Left lung (tissue), 14 donors: ENCODE measurements around the gene ABCB7. TPM values are rescaled to one million over a fixed set of nuclear protein-coding genes. Genes with fewer than 3 reads are reported as not detected.
"Not testable (repeated sequence)": the region's sequence is repeated elsewhere in the genome, so short reads cannot be mapped to it uniquely, and the experiment has no call there.

Source experiments
- ATAC-seq: fragments of 200-7000 bp; cut with Tn5 transposase; one replicate; pipeline ENCODE4 v1.9.1; 2020; ENCODE audit warnings: moderate library complexity
- DNase-seq, 4 donors: peaks; one replicate each; pipeline ENCODE4 v3.0.0-alpha.2; 2013 to 2020
- H3K27ac ChIP-seq, 2 donors: fragments of 200-600 bp; sonication (generic) in 1 of 2; one replicate each; pipeline versions ENCODE4 v1.5.0 to v1.8.0; 2020 to 2021
- H3K27me3 ChIP-seq, 2 donors: fragments of 200-600 bp; sonication (generic) in 1 of 2; one replicate each; pipeline versions ENCODE4 v1.5.0 to v1.8.0; 2020 to 2021
- H3K36me3 ChIP-seq, 2 donors: fragments of 200-600 bp; sonication (generic) in 1 of 2; one replicate each; pipeline versions ENCODE4 v1.5.0 to v1.8.0; 2020 to 2021
- H3K4me1 ChIP-seq, 2 donors: fragments of 200-600 bp; one replicate each; pipeline ENCODE4 v1.8.0; 2021
- H3K4me3 ChIP-seq, 2 donors: fragments of 200-600 bp; sonication (generic) in 1 of 2; one replicate each; pipeline versions ENCODE4 v1.5.0 to v1.8.0; 2020 to 2021; ENCODE audit warnings: mild to moderate bottlenecking in 1 of 2
- H3K9me3 ChIP-seq, 2 donors: fragments of 200-600 bp; sonication (generic) in 1 of 2; one replicate each; pipeline versions ENCODE4 v1.5.0 to v1.8.0; 2020 to 2021
- intact Hi-C, 2 donors: fragments of 100-400 bp; cut with DNase I; formaldehyde crosslinking; loops; one replicate each; pipeline versions ENCODE4 v1.11.2 to v1.14.2; 2022
- long read RNA-seq, 12 donors: library from polyadenylated mRNA in 2 of 12; unstranded in 2 of 12; transcript quantifications; one replicate each; pipeline ENCODE4 v2.0.0 and lab custom pipeline, GENCODE V29; 2019 to 2026
- polyA plus RNA-seq, 6 donors: library from polyadenylated mRNA; unstranded; fragments of 120-200 nt; gene quantifications; one replicate each; pipeline ENCODE4 v1.2.1, GENCODE V29; 2013; ENCODE audit not compliant: insufficient read length in 6 of 6
- total RNA-seq, 2 donors: library from RNA; stranded (reverse); fragmentation: NEBNext Ultra II Directional; extraction: Animal tissue kit (Norgen Biotek cat#: 25700); gene quantifications; one replicate each; pipeline ENCODE4 v1.2.1, GENCODE V29; 2021
- TF ChIP-seq, protein P1 (sequence below), 2 donors: fragments of 200-600 bp; sonication (generic) in 1 of 2; IDR thresholded peaks; one replicate each; pipeline versions ENCODE4 v1.5.0 to v1.8.0; 2021; ENCODE audit warnings: antibody characterized with exemption in 2 of 2
- donor health status: DM: no; HTN: yes; CAD: no.
- donor health status: DM: no; HTN: no; CAD: no.

Gene ABCB7
- total RNA-seq = 10 to 100 TPM; 22.5 to 23.4 TPM
- 10 to 100 TPM; 29.7 to 38.2 (median 35.0) TPM for polyA plus RNA-seq
- long read RNA-seq, donor 1, full-length matches to known transcripts = 4 of 28 reads
- long read RNA-seq, donor 1, partial matches to known transcripts = 19 of 28 reads
- long read RNA-seq, donor 1, other reads (novel, unspliced or antisense) = 5 of 28 reads
- long read RNA-seq, donor 2, partial matches to known transcripts = 0 of 3 reads
- long read RNA-seq, donor 2, other reads (novel, unspliced or antisense) = 0 of 3 reads
- long read RNA-seq, donor 3, full-length matches to known transcripts = 4 of 4 reads
- long read RNA-seq, donor 3, partial matches to known transcripts = 0 of 4 reads
- long read RNA-seq, donor 3, other reads (novel, unspliced or antisense) = 0 of 4 reads
- long read RNA-seq, donor 4, full-length matches to known transcripts = 5 of 5 reads
- long read RNA-seq, donor 4, partial matches to known transcripts = 0 of 5 reads
- long read RNA-seq, donor 4, other reads (novel, unspliced or antisense) = 0 of 5 reads
- long read RNA-seq, donor 5, full-length matches to known transcripts = 5 of 5 reads
- long read RNA-seq, donor 5, partial matches to known transcripts = 0 of 5 reads
- long read RNA-seq, donor 5, other reads (novel, unspliced or antisense) = 0 of 5 reads
- long read RNA-seq, donor 6, full-length matches to known transcripts = 8 of 8 reads
- long read RNA-seq, donor 6, partial matches to known transcripts = 0 of 8 reads
- long read RNA-seq, donor 6, other reads (novel, unspliced or antisense) = 0 of 8 reads
- long read RNA-seq, donor 7, full-length matches to known transcripts = 2 of 2 reads
- long read RNA-seq, donor 7, partial matches to known transcripts = 0 of 2 reads
- long read RNA-seq, donor 7, other reads (novel, unspliced or antisense) = 0 of 2 reads
- long read RNA-seq, donor 8 = 0 reads
- long read RNA-seq, donor 9 = 0 reads
- long read RNA-seq, donor 10, partial matches to known transcripts = 1 of 2 reads
- long read RNA-seq, donor 10, other reads (novel, unspliced or antisense) = 0 of 2 reads
- long read RNA-seq, donor 11, full-length matches to known transcripts = 7 of 7 reads
- long read RNA-seq, donor 11, partial matches to known transcripts = 0 of 7 reads
- long read RNA-seq, donor 11, other reads (novel, unspliced or antisense) = 0 of 7 reads
- long read RNA-seq, donor 12, full-length matches to known transcripts = 5 of 5 reads
- long read RNA-seq, donor 12, partial matches to known transcripts = 0 of 5 reads
- long read RNA-seq, donor 12, other reads (novel, unspliced or antisense) = 0 of 5 reads

DNA sequence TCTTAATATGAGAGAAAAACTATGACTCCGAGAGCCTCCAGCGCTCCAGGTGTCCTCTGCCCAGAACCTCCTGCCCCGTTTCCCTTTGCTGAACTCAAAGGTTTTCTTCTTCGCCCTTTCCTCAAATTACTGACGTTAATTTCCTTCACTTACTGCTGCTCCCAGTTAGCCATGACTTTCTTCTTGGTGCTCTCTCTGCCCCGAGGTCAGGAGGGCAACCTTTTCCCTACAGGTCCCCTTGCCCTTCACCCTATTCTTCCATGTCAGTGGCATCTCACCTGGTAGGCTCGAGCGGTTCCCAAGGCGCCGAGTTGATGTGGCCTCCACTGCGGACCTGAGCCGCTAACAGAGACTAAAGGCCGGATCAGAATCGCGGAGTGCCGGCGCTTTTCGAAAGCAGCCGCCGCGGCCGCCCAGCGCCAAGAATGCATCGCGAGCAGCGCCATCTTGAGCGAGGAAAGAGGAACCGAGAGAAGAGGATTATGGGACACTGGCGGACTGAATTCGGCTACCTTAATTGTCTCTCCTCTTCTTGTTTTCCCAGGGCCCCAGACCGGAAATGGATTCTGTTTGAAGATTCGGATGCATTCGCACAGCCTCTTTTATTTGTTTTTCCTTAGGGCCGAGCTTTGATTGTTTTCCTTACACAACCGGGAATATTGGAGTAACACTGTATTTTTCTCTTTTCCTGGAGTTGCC lies at the start of gene ABCB7:
ABCB7 (minus strand) TSS at position 457 of the 699 bp plus-strand sequence; CDS start at position 446, 11 bp downstream.
- Histone ChIP-seq H3K27me3 (no peaks in the 10 kb centered on the region), H3K4me3 (peak within 1 kb of the TSS; percentile 38 to 58), H3K36me3 (no peaks in the 10 kb centered on the region), H3K9me3 (no peaks in the 10 kb centered on the region), H3K27ac (peak within 1 kb of the TSS; percentile 67 to 75), H3K4me1 (no peaks in the 10 kb centered on the region)
- TF ChIP-seq, protein P1, sequence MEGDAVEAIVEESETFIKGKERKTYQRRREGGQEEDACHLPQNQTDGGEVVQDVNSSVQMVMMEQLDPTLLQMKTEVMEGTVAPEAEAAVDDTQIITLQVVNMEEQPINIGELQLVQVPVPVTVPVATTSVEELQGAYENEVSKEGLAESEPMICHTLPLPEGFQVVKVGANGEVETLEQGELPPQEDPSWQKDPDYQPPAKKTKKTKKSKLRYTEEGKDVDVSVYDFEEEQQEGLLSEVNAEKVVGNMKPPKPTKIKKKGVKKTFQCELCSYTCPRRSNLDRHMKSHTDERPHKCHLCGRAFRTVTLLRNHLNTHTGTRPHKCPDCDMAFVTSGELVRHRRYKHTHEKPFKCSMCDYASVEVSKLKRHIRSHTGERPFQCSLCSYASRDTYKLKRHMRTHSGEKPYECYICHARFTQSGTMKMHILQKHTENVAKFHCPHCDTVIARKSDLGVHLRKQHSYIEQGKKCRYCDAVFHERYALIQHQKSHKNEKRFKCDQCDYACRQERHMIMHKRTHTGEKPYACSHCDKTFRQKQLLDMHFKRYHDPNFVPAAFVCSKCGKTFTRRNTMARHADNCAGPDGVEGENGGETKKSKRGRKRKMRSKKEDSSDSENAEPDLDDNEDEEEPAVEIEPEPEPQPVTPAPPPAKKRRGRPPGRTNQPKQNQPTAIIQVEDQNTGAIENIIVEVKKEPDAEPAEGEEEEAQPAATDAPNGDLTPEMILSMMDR (IDR thresholded peaks at IDR 0.05) = no peak
- DNase-seq = peak; percentile 55 to 83 (median 68)
- intact Hi-C loops = no loop called here
- peak; percentile 97 for ATAC-seq

DNA sequence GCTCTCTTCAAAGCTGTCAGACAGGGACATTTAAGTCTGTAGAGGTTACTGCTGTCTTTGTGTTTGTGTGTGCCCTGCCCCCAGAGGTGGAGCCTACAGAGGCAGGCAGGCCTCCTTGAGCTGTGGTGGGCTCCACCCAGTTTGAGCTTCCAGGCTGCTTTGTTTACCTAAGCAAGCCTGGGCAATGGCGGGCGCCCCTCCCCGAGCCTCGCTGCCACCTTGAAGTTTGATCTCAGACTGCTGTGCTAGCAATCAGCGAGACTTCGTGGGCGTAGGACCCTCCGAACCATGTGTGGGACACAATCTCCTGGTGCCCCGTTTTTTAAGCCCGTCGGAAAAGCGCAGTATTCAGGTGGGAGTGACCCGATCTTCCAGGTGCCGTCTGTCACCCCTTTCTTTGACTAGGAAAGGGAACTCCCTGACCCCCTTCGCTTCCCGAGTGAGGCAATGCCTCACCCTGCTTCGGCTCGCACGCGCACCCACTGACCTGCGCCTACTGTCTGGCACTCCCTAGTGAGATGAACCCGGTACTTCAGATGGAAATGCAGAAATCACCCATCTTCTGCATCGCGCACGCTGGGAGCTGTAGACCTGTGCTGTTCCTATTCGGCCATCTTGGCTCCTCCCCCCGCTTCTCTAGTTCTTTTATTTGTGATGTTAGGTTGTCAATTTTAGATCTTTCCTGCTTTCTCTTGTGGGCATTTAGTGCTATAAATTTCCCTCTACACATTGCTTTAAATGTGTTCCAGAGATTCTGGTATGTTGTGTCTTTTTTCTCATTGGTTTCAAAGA lies 32.5 kb upstream of the ABCB7 start:
- ATAC-seq, H3K4me3 ChIP-seq, H3K36me3 ChIP-seq, intact Hi-C loops, H3K9me3 ChIP-seq, H3K27me3 ChIP-seq, DNase-seq, H3K27ac ChIP-seq, H3K4me1 ChIP-seq: not testable (repeated sequence)

DNA sequence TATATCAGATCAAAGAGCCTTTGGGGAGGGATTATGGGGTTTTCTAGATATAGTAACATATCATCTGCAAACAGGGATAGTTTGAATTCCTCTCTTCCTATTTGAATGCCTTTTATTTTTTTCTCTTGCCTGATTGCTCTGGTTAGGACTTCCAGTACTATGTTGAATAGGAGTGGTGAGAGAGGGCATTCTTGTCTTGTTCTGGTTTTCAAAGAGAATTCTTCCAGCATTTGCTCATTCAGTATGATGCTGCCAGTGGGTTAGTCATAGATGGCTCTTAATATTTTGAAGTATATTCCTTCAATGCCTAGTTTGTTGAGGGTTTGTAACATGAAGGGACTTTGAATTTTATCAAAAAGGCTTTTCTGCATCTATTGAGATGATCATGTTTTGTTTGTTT lies 25.6 kb upstream of the ABCB7 start:
- Histone ChIP-seq H3K27me3 (no peaks in the 10 kb centered on the region), H3K36me3 (no peaks in the 10 kb centered on the region), H3K27ac (no peak overlapping the region), H3K4me1 (no peaks in the 10 kb centered on the region), H3K4me3 (no peak overlapping the region), H3K9me3 (no peaks in the 10 kb centered on the region)
- ATAC-seq (no peak), DNase-seq (no peak)
- intact Hi-C loops = no loop called here
- TF ChIP-seq, protein P1 (IDR thresholded peaks at IDR 0.05) = no peak

DNA sequence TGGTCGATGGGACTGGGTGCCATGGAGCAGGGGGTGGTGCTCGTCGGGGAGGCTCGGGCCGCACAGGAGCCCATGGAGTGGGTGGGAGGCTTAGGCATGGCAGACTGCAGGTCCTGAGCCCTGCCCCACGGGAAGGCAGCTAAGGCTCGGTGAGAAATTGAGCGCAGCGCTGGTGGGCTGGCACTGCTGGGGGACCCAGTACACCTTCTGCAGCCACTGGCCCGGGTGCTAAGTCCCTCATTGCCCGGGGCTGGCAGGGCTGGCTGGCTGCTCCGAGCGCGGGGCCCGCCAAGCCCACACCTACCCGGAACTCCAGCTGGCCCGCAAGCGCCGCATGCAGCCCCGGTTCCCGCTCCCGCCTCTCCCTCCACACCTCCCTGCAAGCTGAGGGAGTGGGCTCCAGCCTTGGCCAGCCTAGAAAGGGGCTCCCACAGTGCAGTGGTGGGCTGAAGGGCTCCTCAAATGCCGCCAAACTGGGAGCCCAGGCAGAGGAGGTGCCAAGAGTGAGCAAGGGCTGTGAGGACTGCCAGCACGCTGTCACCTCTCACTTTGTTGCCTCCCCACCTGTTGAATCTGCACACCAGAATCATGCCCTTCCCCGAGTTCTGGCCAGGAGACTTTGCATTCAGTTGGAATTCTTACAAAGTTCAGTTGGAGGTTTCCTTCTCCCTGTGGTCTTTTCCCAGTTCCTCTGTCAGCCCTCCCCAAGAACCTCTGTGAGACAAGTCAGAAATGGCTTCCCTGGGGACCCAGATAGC lies 23.6 kb upstream of the ABCB7 start:
- H3K27me3 ChIP-seq, H3K36me3 ChIP-seq, H3K27ac ChIP-seq, H3K4me3 ChIP-seq, DNase-seq, intact Hi-C loops, H3K4me1 ChIP-seq, H3K9me3 ChIP-seq, ATAC-seq: not testable (repeated sequence)

DNA sequence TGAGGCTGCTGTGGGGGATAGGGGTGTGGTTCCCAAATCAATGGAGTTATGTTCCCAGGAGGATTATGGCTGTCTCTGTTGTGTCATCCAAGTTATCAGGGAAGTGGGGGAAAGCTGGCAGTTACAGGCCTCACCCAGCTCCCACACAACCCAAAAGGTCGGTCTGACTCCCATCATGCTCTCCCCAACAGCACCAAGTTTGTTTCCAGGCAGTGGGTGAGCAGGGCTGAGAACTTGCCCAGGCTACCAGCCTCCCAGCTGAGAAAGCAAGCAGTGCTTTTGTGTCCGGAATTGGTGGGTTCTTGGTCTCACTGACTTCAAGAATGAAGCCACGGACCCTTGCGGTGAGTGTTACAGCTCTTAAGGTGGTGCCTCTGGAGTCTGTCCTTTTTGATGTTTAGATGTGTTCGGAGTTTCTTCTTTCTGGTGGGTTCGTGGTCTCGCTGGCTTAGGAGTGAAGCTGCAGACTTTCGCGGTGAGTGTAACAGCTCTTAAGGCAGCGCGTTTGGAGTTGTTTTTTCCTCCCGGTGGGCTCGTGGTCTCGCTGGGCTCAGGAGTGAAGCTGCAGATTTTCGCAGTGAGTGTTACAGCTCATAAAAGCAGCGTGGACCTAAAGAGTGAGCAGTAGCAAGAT lies 16.3 kb upstream of the ABCB7 start:
- ATAC-seq, H3K9me3 ChIP-seq, H3K4me3 ChIP-seq, H3K27ac ChIP-seq, DNase-seq, H3K4me1 ChIP-seq, intact Hi-C loops, H3K36me3 ChIP-seq, H3K27me3 ChIP-seq: not testable (repeated sequence)
